Stimulated activated naive CD4-positive, alpha-beta T cell treated with Interleukin-2 at 50 U/mL for 16 hours (primary cell): Measurements from ENCODE around the gene ARL6IP6.
"Not testable (repeated sequence)": the region's sequence is repeated elsewhere in the genome, so short reads cannot be mapped to it uniquely, and the experiment has no call there.

ENCODE experiments used
- DNase-seq: peaks from one replicate; lab custom pipeline; 2025; lab: John Stamatoyannopoulos, UW

ARL6IP6 gene

GRCh38 chr2:152722639-152723038 lies 4.2 kb downstream of the ARL6IP6 start:
- DNase-seq: not testable (repeated sequence)

- no peak for DNase-seq
These were observed 5.5 kb downstream of the ARL6IP6 start for GRCh38 chr2:152723918-152724317.

- DNase-seq: no peak
These were observed 11.4 kb downstream of the ARL6IP6 start for GRCh38 chr2:152729844-152730243.

GRCh38 chr2:152730591-152731333 lies 12.3 kb downstream of the ARL6IP6 start:
- DNase-seq: peak; percentile 2

GRCh38 chr2:152737509-152737908 lies 19.1 kb downstream of the ARL6IP6 start:
- not testable (repeated sequence) for DNase-seq

GRCh38 chr2:152738438-152738837 lies 20.0 kb downstream of the ARL6IP6 start:
- DNase-seq: no peak

DNA sequence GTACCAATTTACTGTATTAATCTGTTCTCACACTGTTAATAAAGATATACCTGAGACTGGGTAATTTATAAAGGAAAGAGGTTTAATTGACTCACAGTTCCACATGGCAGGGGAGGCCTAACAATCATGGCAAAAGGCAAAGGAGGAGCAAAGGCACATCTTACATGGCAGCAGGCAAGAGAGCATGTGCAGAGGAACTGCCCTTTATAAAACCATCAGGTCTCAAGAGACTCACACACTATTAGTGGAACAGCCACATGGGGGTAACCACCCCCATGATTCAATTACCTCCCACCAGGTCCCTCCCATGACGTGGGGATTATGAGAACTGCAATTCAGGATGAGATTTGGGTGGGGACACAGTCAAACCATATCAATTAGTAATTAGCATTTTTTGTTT lies 21.3 kb downstream of the ARL6IP6 start:
- DNase-seq: not testable (repeated sequence)

DNA sequence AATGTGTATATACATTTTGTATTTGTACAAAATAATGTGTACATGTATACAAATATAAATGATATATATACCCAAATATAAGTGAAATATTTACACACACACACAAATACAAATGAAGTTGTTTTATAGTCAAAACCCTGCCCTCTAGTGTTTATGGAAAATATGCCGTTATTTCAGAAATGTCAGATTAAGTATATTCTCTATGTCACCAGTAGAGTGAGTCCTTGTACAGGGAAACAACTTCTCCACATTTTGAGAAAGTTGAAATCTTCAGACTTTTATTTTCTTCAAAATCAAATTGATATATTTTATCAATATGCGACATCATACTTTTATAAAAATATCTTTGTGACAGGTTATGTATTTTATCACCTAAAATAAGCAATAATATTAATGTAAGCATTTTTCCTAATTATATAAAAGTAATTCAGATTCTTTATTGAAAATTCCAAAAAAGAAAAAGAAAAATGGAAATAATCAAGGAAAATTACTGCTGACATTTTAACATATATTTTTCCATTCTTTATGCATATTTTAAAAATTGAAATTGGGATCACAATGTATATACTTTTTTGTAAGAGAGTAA lies 22.4 kb downstream of the ARL6IP6 start:
- DNase-seq: no peak

DNA sequence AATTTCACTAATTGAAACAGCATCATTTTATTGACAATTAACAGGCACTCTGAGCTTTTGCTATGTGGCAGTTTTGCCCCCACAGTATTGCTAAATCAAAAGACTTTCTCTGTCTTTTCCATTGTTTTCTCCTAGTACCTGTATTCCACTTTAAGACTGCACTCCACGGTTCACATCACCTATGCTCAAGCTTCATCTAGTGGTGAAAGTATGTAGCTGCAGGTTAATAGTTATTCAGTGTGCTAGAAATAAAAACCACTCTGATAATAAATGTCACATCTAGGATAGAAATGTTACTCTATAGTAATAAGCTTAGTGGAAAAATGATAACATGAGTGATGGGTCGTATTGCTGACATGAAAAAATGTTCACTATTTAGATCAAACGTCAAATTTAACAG lies 24.6 kb downstream of the ARL6IP6 start:
- DNase-seq: no peak

DNA sequence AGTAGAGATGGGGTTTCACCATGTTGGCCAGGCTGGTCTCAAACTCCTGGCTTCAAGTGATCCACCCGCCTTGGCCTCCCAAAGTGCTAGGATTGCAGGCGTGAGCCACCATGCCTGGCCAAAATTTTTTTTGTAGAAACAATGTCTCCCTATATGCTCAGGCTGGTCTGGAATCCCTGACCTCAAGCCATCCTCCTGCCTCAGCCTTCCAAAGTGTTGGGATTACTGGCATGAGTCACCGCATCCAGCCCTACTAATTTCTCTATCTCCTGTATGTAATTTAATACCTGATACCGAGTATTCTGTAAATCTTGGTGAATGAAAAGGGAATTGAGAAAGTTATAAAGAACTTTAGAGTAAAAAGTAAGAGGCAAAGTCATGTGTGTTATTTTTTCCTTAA lies 29.3 kb downstream of the ARL6IP6 start:
- not testable (repeated sequence) for DNase-seq

- no peak for DNase-seq
These were observed 36.6 kb downstream of the ARL6IP6 start for GRCh38 chr2:152755029-152755428.

DNA sequence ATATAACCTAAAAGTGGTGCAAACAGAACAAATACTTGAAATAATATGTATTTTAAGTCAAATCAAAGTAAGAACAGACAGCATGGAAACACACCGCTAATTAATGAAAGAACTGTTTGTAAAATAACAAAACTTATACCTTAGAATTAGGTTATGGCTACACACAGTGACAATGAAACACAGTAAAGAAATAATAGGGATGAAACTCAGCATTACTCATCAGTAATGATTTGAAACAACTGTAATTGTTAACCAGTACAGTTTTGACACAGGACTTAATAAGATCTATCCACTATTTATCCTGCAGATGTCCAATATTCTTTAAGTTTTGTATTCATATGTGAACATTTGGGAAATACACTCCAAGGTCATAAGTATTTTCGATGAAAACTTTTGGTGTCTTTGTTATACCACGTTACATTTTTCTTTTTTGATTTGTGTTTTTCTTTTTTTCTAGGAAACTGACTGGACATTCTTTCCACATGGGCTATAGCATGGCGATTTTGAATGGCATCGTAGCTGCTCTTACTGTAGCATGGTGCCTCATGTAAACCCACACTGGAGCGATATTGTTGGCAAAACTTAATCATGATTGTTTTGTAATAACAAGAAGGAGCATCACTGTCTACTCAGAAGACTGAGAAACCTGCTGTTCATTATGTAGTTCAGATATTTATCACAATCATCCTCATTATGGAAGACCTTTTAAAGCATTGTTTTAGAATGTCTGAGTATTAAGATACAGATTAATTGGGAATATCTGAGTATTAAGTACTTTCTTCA lies 41.1 kb downstream of the ARL6IP6 start:
- no peak for DNase-seq

GRCh38 chr2:152761214-152761613 lies 42.8 kb downstream of the ARL6IP6 start:
- no peak for DNase-seq

GRCh38 chr2:152762202-152762601 lies 43.8 kb downstream of the ARL6IP6 start:
- DNase-seq: no peak

GRCh38 chr2:152763208-152763607 lies 44.8 kb downstream of the ARL6IP6 start:
- DNase-seq: not testable (repeated sequence)

DNA sequence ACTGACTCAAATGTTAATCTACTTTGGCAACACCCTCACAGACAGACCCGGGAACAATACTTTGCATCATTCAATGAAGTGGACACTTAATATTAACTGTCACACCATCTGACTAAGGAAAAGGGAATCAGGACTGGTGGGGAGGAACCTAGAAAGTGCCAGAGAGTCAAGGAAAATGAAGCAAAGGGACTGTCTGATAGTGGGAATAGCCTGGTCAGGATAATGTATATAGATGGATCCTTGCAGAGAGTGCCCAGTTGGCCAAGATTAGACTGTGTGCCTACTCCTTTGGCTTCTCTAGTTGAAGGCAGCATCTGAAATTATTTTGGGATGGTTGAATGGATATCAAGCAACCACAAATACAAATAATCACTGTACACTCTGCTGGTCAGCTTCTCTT lies 45.2 kb downstream of the ARL6IP6 start:
- no peak for DNase-seq

DNA sequence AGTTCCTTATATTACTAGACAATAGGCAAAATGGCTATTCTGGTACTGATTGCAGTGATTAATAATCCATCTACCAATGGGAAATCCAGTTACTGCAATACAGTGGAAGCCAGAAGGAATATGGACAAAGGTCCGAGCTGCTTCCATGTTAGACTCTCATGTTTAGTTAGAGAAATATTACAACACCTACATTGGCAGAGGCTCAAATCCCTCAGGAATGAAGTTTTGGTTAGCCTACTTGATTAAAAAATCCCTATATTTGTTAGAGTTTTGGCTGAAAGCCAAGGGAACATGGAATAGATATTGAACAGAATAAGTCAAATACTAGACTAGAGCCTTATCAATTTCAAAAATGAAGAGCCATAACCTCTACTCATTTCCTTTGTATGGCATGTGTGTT lies 48.5 kb downstream of the ARL6IP6 start:
- DNase-seq: no peak

GRCh38 chr2:152781175-152781574 lies 62.8 kb downstream of the ARL6IP6 start:
- no peak for DNase-seq

DNA sequence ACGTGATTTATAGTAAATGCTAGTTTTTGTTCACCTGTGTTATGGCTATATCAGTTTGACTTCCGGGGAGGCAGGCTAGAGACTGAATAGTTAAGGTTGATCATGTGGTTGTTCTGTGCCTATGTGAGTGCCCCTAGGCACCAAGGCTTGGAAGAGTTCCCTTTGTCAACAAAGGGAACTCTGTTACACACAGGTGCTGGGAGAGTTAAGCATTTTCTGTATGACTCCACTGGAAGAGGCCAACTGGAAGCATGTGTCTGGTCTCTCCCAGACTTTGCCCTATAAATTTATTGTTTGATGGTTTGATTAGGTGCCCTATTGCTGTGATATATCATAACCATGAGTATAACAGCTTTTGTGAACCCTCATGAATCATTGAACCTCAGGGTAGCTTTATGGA lies 63.8 kb downstream of the ARL6IP6 start:
- DNase-seq: no peak

DNA sequence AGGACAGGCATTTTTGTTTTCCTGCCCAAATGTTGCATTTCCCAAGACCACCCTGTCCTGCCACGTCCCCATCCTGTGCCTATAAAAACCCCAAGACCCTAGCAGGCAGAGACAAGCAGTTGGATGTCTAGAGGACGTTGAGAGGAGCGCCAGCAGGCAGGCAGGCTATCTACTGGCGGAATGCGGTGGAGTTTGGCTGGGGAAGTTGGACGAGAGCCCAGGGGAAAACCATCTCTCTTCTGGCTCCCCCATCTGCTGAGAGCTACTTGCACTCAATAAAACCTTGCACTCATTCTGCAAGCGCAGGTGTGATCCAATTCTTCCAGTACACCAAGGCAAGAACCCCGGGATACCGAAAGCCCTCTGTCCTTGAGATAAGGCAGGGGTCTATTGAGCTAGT lies 72.5 kb downstream of the ARL6IP6 start:
- no peak for DNase-seq

- DNase-seq: no peak
These were observed 73.6 kb downstream of the ARL6IP6 start for GRCh38 chr2:152791979-152792378.

DNA sequence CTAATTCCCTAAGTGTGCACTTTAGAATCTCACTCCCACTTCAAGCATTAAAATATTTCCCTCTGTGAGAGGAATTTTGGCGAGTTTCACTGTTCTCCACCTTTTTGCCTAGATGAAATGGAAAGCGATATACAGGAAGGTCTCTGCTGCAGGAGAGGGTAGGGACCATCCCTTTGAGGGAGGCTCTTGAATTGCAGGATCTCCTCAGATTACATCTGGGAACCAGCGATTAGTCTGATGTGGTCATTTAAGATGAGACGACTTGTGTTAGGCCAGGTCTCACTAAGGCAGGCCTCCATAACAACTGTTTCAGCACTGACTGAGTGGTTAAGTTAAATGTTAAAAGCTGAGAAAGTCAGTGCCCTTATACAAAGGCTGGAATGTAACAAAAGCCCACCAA lies 74.6 kb downstream of the ARL6IP6 start:
- no peak for DNase-seq

DNA sequence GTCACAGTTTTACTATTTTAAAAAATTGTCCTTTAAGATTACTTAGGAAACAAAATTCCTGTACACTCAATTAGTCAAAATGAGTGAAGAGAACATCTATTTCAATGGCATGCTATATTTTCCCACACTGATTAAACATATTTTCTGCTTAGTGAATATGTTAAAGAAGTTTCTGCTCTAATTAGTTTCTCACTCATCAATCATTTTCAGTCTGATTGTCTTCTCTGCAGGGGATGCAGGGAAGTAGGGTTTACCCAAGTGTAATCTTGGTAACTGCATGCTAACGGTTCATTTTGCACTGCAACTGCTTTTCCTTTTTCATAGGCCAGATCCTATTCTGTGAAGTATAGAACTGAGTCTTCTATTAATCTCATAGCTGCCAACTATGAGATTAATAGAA lies 78.5 kb downstream of the ARL6IP6 start:
- DNase-seq: no peak
